ENCODE data around the gene GTF2H4.
"Not testable (repeated sequence)": the region's sequence is repeated elsewhere in the genome, so short reads cannot be mapped to it uniquely, and the experiment has no call there.

Gene GTF2H4

GRCh38 chr6:30907758-30908591 lies at the start of gene GTF2H4:
TSS of gene GTF2H4 (plus strand) at chr6:30908207.
- peak; percentile 98 to 99 for DNase-seq

- DNase-seq = not testable (repeated sequence)
These were observed 48.3 kb upstream of the GTF2H4 start for GRCh38 chr6:30859726-30860125.

DNA sequence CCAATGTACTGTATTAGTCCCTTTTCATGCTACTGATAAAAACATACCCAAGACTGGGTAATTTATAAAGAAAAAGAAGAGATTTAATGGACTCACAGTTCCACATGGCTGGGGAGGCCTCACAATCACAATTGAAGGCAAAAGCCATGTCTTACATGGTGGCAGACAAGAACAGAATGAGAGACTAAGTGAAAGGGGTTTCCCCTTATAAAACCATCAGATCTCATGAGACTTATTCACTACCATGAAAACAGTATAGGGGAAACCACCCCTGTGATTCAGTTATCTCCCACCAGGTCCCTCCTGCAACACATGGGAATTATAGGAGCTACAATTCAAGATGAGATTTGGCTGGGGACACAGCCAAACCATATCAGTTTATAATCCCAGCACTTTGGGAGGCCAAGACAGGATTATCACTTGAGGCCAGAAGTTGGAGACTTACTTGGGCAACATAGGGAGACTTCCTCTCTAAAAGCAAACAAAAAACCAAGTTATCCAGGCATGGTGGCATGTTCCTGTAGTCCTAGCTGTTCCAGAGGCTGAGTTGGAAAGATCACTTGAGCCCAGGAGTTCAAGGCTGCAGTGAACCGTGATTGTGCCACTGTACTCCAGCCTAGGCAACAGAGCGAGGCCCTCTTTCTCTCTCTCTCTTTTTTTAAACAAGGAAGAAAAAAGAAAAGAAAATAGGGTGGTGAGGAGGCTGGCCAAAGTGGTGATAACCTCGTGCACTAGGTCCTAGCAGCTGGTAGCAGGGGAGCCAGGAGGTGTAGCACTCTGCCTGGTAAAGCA lies 46.6 kb upstream of the GTF2H4 start:
- DNase-seq = no peak

- no peak for DNase-seq
These were observed 45.7 kb upstream of the GTF2H4 start for GRCh38 chr6:30862156-30862875.

- no peak for DNase-seq
These were observed 43.7 kb upstream of the GTF2H4 start for GRCh38 chr6:30864325-30864724.

DNA sequence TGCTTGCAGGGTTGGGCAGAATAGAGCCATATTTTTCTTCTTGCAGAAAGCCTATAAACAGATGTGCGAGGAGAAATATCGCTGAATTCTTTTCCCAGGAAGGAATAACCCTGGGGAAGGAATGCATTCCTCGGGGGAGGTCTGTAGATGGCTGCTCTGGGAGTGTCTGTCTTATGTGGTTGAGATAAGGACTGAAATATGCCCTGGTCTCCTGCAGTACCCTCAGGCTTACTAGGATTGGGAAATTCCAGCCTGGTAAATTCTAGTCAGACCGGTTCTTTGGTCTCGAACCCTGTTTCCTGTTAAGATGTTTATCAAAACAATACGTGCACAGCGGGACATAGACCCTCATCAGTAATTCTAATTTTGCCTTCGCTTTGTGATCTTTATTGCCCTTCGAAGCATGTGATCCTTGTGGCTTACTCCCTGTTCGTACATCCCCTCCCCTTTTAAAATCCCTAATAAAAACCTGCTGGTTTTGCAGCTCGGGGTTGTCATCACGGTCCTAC lies 38.7 kb upstream of the GTF2H4 start:
- DNase-seq = not testable (repeated sequence)

GRCh38 chr6:30870546-30870945 lies 37.5 kb upstream of the GTF2H4 start:
- DNase-seq = no peak

DNA sequence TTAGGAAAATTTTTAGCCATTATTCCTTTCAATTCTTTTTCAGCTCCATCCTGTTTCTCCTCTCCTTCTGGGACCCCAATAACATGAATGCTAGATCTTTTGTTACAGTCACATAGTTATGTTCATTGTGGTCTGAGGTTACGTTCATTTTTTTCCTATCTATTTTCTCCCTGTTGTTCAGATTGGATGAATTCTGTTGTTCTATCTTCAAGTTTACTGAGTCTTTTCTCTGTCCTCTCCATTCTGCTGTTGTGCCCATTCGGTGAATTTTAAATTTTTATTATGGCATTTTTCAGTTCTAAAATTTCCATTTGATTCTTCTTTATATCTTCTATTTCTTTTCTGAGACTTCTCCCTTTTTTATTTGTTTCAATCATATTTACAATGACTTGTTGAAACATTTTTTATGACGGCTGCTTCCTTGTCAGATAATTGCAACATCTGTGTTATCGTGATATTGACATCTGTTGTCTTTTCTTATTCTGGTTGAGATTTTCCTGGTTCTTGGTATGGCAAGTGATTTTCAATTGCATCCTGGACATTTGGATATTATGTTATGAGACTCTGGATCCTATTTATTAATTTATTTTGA lies 36.3 kb upstream of the GTF2H4 start:
- no peak for DNase-seq

GRCh38 chr6:30873137-30873640 lies 34.8 kb upstream of the GTF2H4 start:
- DNase-seq = no peak

- DNase-seq = not testable (repeated sequence)
These were observed 34.2 kb upstream of the GTF2H4 start for GRCh38 chr6:30873795-30874194.

DNA sequence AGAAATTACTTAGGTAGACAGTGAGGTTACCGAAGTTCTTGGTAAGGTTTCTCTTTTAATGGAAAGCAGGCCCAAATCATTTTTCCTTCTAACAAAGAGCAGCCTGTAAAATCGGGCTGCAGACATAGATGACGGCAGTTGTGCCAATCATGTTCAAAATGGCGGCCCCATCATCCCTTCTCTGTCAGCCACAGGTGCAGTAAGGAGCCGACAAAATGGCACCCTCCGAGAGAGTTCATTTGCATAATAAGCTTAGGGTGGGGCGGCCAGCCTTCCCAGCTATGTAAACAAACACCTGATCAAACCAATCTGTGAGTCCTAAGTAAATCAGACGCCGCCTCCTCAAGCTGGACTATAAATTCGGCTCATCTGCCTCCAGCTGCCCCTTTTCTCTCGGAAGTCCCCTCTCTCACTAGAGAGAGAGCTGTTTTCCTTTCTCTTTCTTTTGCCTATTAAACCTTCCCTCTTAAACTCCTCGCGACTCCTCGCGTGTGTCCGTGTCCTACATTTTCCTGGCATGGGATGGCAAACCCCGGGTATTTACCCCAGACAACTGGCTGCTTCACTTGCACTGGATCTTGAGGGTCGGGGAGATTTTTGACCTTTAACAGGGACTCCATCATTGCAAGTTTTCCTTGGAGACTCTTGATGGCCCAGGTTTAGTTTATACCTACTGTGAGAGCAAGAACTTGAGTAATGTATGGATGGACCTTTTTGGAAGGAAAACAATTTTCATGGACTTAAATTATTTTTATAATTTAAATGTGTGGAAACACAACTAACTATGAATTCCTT lies 32.6 kb upstream of the GTF2H4 start:
- no peak for DNase-seq

DNA sequence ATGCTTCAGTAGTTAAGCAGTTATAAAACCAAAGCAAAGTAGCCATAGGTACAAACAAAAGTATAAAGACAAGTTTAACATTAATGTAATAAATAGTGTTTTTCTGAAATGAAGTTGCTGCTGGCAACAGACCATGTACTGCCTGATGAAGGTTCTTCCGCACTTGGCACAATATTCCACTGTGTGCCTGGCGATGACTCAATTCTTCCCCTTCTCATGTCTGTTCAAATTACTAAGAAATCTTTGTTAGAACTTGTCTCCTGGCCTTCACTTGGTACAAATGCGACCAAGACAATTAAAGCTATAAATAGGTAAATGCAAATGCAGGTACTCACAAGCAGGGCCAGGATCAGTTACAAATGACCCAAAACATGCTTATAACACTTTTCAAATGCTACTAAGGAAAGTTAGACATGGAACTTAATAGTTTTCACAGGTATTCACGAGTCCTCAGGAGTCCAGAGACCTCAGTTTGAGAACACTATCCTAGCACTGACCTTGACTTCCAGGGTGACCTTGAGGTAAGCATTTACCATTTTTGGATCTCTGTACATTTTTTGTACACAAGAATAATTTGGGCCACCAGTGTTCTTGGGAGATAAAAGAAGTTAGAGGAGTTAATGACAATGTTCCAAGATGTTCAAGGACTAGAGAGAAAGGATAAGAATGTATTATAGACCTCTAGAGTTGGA lies 31.8 kb upstream of the GTF2H4 start:
- no peak for DNase-seq

DNA sequence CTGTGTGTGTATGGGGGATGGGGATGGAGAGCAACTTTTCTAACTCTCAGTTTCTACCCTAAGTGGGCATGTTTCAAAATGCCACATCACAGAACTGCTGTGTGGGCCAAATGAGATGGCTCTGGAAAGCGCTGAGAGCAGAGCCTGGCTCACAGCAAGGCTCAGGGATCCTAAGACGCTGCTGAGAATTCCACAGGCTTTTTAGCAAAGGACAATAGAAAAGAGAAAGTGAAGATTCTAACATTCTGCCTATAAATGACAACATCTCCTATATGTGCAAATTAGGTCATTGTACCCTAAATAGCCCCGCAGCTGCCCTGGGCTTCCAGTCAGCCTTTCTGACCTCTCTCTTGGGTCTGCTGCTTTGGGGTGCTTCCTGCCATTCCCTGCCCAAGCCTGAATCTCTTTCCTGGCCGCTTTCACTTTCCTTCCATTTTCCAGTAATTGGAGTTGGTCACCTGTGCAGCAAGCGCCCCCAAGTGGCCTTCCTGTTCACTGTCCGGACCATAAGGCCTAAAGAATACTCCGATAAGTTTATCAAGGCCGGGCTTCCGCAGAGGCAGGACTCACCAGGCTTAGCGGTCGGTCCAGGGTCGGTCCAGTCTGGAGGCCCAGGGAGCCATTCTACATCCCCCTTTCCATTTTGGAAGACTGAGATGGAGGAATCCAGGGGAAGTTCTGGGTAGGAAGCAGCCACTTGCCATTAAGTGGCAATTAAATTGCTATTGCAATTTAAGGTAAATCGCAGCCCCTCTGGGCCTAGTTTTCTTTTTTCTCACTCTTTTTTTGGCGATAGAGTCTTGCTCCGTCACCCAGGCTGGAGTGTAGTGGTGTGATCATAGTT lies 30.4 kb upstream of the GTF2H4 start:
- DNase-seq = peak; percentile 83 to 88

DNA sequence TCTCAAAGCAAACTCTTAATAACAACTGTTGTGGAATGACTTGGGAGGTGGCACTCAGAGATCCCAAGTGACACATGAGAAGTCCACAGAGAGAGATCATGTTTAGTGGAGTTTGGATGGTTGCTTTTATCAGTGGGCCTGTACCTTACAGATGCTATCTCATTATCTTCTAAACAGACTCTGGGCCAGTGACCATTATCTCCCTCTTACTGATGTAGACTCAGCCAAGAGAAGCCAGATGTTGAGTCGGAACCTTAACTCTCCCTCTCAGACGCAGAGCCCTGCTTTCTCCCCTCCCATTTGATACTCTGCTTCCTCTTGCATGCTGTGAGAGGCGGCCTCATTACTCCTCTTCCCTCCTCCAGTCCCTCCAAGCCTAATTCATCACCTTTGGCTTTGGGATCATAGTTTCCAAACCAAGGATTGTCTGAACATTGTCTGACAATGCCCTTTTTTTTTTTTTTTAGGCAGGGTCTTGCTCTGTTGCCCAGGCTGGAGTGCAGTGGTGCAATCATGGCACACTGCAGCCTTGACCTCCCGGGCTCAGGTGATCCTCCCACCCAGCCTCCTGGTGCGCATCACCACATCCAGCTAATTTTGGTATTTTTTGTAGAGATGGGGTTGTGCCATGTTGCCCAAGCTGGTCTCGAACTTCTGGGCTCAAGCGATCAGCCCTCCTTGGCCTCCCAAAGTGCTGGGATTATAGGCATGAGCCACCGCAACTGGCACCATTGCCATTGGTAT lies 28.2 kb upstream of the GTF2H4 start:
- no peak for DNase-seq

- no peak for DNase-seq
These were observed 27.2 kb upstream of the GTF2H4 start for GRCh38 chr6:30880698-30881252.

DNA sequence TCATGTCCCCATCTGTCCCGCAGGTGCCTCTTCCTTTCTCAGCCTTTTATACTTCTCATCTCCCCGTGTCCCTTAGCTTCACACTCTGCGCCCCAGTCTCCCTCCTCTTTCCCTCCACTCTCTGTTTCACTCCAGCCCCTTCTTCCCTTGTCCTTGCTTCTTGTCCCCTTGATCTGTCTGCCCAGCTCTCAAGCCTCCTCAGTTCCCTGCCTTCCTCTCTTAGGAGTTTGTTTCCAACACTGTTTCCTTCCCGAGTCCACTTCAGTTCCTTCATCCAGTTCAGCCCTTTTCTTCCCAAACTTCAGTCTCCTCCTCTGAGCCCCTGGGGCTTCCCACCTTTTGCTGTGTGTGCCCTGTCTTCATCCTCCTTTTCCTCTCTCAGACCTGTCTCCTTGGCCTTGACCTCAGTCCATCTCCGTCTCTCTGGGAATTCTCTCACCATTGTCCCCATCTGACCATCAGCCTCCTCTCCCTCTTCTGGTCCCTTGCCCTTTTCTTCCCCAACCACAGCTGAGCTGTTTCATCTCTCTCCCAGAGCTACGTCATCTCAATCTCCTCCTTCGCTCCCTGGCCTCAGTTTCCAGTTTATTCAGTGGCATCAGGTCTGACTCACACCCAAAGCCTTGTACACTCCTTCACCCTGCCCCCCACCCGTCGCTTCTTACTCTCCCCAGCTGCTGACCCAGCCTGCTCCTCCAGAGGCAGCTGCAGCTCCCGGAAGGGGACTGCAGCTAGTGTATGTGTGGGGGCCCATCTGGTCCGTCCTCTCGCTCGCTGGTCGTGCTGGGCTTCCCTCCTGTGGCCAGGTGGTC lies 26.4 kb upstream of the GTF2H4 start:
- DNase-seq = no peak

DNA sequence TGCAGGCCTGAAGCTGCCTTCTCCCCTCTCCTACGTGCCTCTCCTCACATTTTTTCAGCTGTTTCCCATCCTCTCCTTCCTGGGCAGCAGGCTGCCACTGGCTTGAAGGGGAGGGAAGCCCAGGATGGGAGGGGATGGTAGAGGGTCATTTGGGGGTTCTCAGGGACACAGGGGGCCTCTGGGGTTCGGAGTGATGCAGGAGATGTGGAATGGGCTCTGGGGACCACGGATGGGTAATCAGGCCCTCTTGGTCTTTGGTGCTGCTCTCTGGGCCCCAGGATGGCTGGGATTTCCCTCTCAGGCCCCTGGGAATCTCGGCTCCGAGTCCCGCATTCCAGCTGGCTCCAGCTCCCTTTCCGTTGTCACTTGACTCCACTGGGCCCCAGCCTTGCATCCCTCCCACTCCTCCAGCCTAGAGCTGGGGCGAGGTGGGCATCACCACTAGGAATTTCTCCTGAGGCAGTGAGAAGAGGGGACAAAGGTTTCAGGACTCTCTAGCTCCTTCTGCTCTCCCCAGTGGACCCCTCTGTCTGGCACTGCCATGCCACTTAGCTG lies 25.7 kb upstream of the GTF2H4 start:
- no peak for DNase-seq

Measured in SW 1271 (cell line).